Measurements from ENCODE around the gene SLC44A3. TPM values are rescaled to one million over a fixed set of nuclear protein-coding genes. Genes with fewer than 3 reads are reported as not detected.

SLC44A3 gene
- total and polyA plus RNA-seq, 11 donors, result 1.3 to 8.8 (median 5.8) TPM

GRCh38 chr1:94906382-94906781 lies 86.2 kb downstream of the SLC44A3 start:
- no peak for TF ChIP-seq CTCF (IDR thresholded peaks at IDR 0.05)
- no peak overlapping the region for H3K4me3 ChIP-seq
- peaks cover 0 to 36% (median 17%) of the 10 kb centered on the region in 9 donors for H3K36me3 ChIP-seq
- 70 to 76% (median 72%) methylated on average over 5 of the region's 5 CpGs for WGBS, 4 donors
- H3K4me1 ChIP-seq, result peaks cover 0 to 86% (median 20%) of the 10 kb centered on the region in 12 donors
- H3K9me3 ChIP-seq, result no peaks in the 10 kb centered on the region
- no peak for ATAC-seq
- H3K27me3 ChIP-seq, result no peaks in the 10 kb centered on the region
- intact Hi-C loops (cut with DNase I), result no loop called here
- no peak overlapping the region for H3K27ac ChIP-seq
- no peak for DNase-seq

GRCh38 chr1:94907136-94907535 lies 87.0 kb downstream of the SLC44A3 start:
- Histone ChIP-seq H3K36me3 (peaks cover 0 to 28% (median 11%) of the 10 kb centered on the region in 9 donors), H3K9me3 (no peaks in the 10 kb centered on the region), H3K27ac (no peak overlapping the region), H3K4me1 (peaks cover 0 to 93% (median 20%) of the 10 kb centered on the region in 12 donors), H3K4me3 (no peak overlapping the region), H3K27me3 (no peaks in the 10 kb centered on the region)
- WGBS, 4 donors, result 80 to 87% (median 87%) methylated on average over 3 of the region's 3 CpGs
- intact Hi-C loops (cut with DNase I), result no loop called here
- ATAC-seq (no peak), DNase-seq (no peak)
- TF ChIP-seq POLR2A (IDR thresholded peaks at IDR 0.05), result no peak

- no peaks in the 10 kb centered on the region for H3K27me3 ChIP-seq
- H3K36me3 ChIP-seq, result peaks cover 0 to 18% (median 2%) of the 10 kb centered on the region in 9 donors
- 88 to 94% (median 92%) methylated on average over 7 of the region's 7 CpGs for WGBS, 4 donors
- no peak overlapping the region for H3K27ac ChIP-seq
- ATAC-seq (no peak), DNase-seq (no peak)
- no peak overlapping the region for H3K4me3 ChIP-seq
- TF ChIP-seq CTCF (IDR thresholded peaks at IDR 0.05) (no peak), POLR2A (IDR thresholded peaks at IDR 0.05) (no peak)
- H3K9me3 ChIP-seq, result no peaks in the 10 kb centered on the region
- H3K4me1 ChIP-seq, result peaks cover 0 to 96% (median 31%) of the 10 kb centered on the region in 12 donors
- intact Hi-C loops (cut with DNase I), result loop anchor here in 1 of 10 donors (2.0 kb wide), 1 partner anchor 29 kb away; no protein-coding TSS in a partner anchor
Observed at GRCh38 chr1:94908190-94908589, 88.0 kb downstream of the SLC44A3 start.

DNA sequence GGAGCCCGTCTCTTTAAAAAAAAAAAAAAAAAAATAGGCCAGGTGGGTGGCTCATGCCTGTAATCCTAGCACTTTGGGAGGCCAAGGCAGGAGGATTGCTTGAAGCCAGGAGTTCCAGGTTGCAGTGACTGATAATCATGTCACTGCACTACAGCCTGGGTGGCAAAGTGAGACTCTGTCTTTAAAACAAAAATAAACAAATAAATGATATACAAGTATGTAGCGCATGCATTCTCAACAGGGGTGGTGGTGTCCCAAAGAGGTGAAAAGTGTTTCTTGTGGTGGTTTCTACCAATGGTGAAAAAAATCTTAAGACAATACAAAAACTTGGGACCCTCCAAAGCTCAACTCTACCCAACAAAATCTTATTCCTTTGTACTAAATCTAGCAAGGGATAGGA lies 88.8 kb downstream of the SLC44A3 start:
- 90 to 100% (median 97%) methylated on average over 2 of the region's 2 CpGs for WGBS, 4 donors
- H3K4me1 ChIP-seq, result peaks cover 0 to 96% (median 39%) of the 10 kb centered on the region in 12 donors

More for the DNA sequence above, 88.8 kb downstream of the SLC44A3 start:
- DNase-seq (no peak), ATAC-seq (no peak)
- no peaks in the 10 kb centered on the region for H3K9me3 ChIP-seq
- no peak overlapping the region for H3K4me3 ChIP-seq
- H3K27me3 ChIP-seq, result no peaks in the 10 kb centered on the region
- no peak for TF ChIP-seq CTCF (IDR thresholded peaks at IDR 0.05)
- no peak overlapping the region for H3K27ac ChIP-seq
- H3K36me3 ChIP-seq, result peaks cover 0 to 18% (median 0%) of the 10 kb centered on the region in 9 donors
- intact Hi-C loops (cut with DNase I), result loop anchor here in 1 of 10 donors (2.0 kb wide), 1 partner anchor 30 kb away; no protein-coding TSS in a partner anchor

All from heart left ventricle (tissue), 16 donors.